GM21717 (cell line): ENCODE results near the gene CTRB1.
A peak's percentile ranks its signal among the peaks of the same experiment; 100 is the strongest.

Experiments
- ATAC-seq: cut with Tn5 transposase; IDR thresholded peaks from one replicate; pipeline ENCODE4 v1.9.1; 2021; ENCODE audit warnings: mild to moderate bottlenecking, moderate library complexity; ENCODE audit not compliant: unreplicated experiment

The CTRB1 gene

DNA sequence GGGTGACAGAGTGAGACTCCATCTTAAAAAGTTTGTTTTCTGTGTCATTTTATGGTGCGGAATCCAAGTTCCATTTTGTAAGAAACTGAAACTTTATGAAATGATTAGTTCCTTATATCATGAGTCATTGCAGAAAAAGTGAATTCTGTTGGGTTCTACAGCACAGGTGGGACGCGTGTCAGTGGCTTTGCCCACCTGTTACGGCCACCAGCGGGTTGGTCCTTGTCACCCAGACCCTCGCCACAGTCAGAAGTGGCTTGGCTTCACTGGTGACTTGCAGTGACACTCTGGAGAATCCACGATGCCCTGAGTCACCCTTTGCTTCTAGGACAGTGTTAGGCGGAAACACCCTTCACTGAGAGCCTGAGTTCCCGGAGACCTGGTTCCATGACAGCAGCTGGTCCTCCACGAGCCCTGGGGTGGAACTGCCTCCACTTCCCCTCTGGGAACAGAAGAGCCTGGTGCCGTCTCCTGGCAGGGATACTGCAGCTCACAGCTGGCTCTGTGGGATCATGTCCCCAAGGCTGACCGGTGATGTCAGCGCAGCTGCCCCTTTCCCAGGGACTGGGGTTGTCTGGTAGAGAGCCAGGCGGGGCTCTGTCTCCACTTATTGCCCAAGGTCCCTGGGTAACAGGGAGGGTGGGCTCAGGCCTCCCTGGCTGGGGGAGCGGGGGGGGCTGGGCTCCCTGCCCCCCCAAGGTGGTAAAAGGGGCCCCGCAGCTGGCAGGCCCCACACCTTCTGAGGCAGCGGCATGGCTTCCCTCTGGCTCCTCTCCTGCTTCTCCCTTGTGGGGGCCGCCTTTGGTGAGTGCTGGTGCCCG lies at the start of gene CTRB1:
CTRB1 (plus strand) TSS at position 733 of the 821 bp plus-strand sequence; CDS start at position 753, 20 bp downstream.
- ATAC-seq: peak; percentile 78

DNA sequence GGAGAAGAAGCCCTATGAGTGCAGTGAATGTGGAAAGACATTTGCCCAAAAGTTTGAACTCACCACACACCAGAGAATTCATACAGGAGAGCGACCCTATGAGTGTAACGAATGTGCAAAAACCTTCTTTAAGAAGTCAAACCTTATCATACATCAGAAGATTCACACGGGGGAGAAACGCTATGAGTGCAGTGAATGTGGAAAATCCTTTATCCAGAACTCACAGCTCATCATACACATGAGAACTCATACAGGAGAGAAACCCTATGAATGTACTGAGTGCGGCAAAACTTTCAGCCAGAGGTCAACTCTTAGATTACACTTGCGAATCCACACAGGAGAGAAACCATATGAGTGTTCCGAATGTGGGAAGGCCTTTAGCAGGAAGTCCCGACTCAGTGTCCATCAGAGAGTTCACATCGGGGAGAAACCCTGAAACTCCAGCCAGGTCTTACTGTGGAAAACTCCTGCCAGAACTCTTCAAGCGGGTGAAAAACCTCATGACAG lies 48.8 kb upstream of the CTRB1 start:
- no peak for ATAC-seq

DNA sequence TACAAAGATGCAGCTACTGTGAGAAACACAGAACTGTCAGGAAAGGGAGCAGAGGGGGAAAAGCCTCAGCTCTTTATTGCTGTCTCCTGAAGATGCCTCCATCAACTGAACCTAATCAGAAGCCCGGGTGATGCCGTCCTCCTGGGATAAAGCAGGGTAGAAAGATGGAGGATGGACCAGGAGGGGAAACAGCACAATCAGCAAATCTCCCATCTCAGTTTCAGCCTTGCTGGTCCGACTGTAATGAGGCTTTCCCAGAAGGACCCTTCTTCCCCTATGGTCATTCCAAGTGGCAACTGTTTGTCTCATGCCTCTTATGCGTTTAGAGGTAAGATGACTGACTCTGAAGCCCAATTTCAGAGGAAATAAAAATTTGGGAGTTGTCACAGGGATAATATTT lies 46.2 kb upstream of the CTRB1 start:
- ATAC-seq: no peak

DNA sequence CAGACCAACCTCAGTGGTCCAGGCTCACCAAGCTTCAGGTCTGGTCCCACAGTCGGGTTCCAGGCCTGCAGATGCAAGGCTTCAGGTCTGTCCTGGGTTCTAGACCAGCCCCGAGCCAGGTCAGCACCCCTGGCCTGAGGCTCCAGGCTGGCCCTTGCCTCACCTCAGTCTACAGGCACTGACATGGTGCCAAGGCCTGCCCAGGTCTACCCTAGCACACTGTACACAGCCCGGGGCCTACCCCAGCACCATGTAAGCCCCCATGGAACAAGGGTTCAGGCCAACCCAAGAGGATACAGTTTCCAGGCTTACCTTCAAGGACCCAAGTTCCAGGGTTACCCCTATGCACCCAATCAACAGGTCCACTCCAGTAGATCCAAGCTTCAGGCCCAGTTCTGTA lies 43.7 kb upstream of the CTRB1 start:
- ATAC-seq: no peak

DNA sequence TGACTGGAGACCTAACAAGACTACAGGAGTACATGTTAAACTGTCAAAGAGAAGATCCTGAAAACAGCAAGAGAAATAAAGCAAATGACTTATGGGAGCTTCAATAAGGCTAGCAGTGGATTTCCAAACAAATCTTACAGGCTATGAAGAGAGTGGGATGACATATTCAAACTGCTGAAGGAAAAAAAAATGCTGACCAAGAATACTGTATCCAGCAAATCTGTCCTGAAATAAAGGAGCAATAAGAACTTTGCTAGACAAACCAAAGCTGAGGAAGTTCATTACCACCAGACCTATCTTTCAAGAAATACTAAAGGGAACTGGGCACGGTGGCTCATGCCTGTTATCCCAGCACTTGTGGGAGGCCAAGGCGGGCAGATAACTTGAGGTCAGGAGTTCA lies 41.9 kb upstream of the CTRB1 start:
- no peak for ATAC-seq

DNA sequence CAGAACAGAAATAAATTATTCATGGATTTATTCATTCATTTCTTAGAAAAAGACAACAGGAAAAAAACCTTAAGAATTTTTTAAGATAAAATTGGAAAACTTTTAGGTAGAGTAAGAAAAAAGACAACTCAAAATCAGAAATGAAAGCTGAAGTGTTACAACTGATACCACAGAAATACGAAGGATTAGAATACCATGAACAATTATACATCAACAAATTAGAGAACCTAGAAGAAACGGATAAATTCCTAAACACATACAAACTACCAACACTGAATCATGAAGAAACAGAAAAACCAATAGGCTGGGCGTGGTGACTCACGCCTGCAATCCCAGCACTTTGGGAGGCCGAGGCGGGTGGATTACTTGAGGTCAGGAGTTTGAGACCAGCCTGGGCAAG lies 39.6 kb upstream of the CTRB1 start:
- ATAC-seq: no peak

DNA sequence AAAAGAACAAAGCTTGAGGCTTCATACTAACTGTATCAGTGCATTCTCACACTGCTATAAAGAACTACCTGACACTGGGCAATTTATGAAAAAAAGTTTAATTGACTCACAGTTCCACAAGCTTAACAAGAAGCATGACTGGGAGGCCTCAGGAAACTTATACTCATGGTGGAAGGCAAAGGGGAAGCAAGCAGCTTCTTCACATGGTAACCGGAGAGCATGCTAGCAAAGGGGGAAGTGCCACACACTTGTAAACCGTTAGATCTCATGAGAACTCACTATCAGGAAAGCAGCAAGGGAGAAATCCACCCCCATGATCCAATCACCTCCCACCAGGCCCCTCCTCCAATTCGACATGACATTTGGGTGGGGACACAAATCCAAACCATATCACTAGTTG lies 37.2 kb upstream of the CTRB1 start:
- ATAC-seq: no peak

DNA sequence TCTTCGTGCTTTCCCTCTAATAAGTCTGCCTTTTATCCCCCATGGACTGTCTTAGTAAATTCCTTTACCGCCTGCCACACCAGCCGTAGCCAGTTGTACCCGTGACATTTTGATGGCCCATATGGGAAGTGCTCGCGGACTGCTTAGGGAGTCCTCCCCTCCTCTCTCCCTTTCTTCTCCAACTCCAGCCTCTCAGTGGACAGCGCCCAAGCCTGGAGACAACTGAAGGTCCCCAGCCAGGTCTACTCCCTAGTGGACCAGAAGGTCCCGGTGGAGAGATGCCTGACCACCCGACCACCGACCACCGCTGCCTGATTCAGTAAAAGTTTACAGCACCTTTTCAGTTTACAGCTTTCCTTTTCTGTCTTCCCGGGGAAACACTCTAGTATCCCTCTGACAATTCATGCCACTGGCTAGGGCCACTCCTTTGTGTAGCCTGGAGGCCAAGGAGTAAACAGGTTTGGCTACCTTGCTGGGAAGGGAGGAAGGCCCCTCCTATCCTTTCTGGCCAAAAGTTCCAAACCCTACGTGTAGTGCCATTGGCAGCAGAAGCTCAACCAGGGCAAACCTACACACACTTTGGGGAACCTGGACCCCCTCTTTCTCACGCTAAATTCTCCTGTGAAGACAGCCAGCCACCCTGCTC lies 29.8 kb upstream of the CTRB1 start:
- no peak for ATAC-seq

DNA sequence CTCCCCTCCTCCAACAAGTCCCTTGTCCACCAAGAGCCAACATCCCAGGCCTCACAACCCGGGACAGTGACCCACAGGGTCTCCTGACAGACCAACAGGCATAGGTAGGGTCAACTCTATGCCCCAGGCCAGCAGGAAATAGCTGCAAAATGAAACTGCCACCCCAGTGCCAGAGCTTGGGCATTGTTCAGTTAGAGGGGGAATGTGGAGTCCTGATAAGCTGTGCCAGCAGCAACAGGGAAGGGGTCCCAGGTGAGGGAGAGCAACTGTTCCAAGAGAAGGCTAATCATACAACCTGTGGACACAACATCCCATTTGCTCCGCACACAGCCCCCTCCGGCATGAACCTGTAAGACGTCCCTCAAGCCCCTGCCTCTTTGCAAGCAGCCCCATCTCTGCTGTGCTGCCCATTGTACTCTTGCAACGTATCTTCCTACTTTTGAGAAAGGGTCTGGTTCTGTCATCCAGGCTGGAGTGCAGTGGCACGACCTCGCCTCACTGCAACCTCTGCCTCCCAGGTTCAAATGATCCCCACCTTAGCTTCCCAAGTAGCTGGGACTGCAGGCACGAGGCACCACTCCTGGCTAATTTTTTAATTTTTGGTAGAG lies 29.0 kb upstream of the CTRB1 start:
- ATAC-seq: no peak

DNA sequence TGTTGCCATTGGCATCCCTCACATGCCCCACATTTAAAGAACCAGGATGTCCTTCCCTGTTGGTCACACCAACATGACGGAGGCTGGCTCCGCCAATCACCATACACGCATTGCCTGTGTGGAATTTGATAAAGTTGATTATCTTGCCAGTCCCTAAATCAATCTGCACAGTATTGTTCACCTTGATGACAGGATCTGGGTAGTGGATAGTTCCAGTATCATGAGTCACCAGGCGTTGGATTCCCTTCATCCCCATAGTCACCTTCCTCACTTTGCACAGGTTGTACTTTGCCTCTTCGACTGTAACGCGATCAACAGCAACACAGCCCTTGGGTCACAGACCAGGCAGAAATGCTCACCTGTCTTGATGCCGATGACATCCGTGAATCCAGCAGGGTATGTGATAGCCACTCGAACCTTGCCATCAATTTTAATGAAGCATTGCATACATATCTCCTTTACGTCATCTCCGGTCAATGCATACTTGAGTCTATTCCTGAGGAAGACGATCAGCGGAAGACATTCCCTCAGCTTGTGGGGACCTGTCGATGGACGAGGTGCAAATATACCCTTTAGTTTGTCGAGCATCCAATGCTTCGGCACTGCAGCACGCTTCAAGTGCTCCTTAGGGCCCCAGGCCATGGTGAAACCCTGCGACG lies 26.1 kb upstream of the CTRB1 start:
- ATAC-seq: no peak

DNA sequence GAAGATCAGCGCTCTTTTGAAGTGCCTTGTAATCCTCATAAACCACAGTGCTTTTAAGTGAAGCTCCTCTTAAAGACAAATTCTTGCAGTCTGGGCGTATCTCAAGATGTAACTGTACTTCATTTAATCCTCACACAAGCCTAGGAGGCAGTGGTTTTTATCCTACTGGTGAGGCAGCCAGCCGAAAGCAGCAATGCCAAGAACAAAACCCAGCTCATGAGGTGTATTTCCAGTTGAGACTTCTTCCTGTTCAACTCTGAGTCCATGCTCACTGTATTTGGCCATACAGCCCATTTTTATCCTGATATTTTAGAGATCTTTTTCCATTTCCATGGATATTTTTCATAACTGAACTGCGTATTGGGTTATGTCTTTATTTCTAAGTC lies 25.5 kb upstream of the CTRB1 start:
- no peak for ATAC-seq

DNA sequence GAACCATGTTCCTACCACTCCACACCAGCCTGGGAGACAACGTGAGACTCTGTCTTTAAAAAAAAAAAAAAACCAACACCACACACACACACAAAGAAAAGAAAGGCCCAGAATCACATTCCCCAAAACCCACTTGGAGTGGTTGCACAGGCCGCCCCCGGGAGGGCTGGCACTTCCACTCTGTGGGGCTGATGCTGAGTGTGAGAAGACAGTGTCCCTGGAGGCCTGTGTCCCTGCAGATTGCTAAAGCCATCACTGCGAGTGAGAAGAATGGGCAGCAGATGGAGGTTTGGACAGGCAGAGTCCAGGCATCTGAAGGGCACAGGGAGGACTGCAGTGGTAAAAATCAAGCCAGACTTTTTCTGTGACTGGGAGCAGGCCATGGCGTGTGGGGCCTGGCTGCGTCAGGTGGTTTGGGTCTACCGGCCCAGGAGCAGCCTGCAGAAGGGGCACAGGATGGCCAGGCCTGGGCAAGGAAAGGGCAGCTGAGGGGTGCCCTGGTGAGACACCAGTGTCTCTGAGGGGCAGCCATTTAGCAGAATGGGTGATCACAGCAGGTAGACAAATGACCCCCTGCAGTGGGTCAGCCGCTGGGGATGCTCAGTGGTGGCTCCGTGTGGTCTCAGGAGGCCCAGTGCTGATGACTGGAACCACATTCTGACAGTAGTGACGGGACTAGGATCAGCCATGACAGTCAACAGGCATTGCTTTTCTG lies 24.9 kb upstream of the CTRB1 start:
- ATAC-seq: no peak

DNA sequence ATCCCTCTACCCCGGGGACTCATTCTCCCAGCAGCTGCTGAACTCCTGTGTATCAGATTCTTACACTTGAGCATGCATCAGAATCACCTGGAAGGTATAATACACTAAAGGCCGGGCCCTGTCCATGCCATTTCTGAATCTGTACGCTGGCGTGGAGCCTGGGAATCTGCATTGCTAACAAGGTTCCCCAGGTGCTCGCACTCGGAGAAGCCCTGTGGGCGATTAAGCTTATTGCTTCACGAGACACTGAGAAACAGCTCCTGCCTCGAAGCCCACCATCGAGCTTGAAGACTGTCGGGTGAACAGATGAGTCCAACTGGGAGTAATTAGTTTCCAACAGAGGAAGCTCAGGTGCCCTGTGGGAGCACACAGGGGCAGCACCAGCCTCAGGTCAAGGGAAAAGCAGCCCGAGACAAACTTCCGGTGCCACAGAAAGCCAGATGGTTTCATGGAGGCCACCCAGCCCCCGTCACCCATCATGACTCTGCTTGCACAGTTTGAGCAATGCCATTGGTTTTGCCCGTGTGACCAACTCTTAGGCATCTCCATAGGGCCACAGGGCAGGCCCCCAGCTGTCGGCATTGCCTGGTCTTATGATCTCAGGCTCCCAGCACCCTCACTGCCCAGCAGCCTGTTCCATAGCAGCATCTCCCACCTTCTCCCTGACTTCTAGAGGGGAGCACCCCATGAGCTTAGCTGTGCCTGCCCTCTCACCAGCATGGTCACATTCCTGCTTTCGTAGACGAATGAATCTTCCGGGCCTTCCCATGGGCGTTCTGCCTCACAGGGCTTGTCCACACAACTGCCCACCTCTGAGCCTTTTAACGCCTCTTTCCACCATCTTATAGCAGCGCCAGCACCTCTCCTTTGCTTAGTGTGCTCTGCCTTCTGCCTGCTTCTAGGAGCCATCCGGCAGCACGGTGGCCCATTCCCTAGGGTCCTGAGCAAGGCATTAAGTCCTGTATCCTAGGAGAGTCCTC lies 22.7 kb upstream of the CTRB1 start:
- no peak for ATAC-seq

DNA sequence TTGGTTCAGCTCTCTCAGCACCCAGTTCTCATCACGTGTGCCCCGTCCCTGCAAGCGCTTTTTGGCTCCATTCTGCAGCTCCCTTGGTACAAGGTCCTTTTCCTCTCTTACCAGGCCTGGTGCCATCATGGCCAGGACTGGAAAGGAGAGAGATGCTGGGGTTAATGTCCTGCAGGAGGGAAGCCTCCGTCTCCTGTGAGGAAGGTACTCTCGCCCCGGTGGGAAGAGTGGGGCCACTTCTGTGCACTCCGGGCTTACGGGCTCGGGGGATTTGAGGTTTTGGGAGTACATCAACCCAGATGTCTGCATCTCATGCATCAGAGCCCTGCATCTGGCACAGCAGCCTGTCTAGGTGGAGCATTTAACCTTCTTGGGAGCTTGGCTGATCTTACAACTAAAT lies 22.0 kb upstream of the CTRB1 start:
- ATAC-seq: no peak

DNA sequence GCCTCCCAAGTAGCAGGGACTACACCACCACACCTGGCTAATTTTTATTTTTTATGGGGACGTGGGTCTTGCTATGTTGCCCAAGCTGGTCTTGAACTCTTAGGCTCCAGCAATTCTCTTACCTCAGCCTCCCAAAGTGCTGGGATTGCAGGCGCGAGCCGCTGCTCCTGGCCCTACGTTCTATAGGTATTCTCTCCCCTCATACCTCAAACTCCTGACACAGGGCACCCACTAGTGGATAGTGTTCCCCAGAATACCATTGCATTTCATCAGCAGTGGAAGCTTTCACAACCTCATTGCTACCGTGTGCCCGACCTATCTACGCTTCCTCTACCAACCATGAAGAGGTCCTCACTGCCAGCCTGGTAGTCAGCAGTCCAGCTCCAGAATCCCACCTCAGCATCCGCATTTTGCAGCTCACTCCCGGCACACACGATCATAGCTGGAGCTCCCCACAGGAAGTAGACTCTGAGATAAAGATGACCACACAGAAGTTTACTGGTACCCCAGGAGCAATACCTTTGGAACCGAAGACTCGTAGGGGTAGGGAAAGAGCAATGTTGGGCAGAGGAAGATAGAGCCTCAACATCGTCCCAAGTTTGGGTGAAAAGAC lies 21.2 kb upstream of the CTRB1 start:
- ATAC-seq: no peak

DNA sequence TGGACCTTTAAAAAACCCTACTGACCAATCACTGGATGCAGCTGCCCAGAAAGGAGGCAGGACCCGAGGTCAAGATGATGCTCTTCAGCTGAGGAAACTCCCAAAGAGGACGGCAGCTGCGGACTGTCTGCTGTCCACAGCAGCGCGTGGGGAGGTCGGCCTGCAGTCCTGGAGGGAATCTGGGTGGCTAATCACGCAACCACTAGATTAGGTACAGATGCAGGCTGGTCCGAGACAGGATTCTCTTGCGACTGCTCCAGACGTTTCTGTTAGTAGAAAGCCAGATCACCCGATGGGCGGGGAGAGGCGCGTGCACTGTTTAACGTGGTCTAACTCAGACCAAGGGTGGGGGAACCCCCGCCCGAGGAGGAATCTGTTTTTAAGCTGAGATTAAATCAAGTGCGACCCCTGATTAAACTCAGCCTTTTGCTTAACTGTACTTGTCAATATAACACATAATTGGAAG lies 20.6 kb upstream of the CTRB1 start:
- no peak for ATAC-seq

DNA sequence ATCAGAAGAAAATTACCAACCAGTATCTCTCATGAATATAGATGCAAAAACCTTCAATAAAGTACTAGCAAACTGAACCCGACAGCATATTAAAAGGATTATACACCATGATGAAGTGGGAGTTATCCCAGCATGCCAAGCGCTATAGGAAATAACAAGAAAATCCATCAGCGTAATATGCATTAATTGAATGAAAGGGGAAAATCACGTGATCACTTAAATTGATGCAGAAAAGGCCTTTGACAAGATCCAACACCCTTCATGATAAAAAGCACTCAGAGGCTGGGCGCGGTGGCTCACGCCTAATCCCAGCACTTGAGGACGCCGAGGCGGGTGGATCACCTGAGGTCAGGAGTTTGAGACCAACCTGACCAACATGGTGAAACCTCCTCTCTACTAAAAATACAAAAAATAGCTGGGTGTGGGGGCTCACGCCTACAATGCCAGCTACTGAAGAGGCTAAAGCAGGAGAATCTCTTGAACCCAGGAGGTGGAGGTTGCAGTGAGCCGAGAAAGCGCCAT lies 16.7 kb upstream of the CTRB1 start:
- ATAC-seq: no peak

DNA sequence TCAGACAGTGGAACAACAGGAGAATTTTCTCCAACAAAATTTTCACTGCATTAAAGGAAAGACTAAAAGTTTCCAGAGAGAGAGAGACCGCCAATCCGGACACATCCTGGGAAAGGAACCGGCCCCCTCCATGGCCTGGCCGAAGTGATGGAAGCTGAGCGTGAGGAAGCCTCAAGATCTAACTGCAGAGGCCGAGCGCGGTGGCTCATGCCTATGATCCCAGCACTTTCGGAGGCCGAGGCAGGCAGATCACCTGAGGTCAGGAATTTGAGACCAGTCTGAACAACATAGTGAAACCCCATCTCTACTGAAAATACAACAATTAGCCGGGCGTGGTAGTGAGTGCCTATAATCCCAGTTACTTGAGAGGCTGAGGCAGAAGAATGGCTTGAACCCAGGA lies 15.7 kb upstream of the CTRB1 start:
- no peak for ATAC-seq
